Left colon (tissue), 2 donors: Measurements from ENCODE around the gene ITGB8. TPM values are rescaled to one million over a fixed set of nuclear protein-coding genes. Genes with fewer than 3 reads are reported as not detected.
A peak's percentile ranks its signal among the peaks of the same experiment; 100 is the strongest.
"Not testable (repeated sequence)": the region's sequence is repeated elsewhere in the genome, so short reads cannot be mapped to it uniquely, and the experiment has no call there.

Experiments
- ATAC-seq: fragments of 200-7000 bp; cut with Tn5 transposase; one replicate; pipeline ENCODE4 v1.9.1; 2020; ENCODE audit warnings: mild to moderate bottlenecking, moderate library complexity
- DNase-seq, 2 donors: peaks; one replicate each; pipeline ENCODE4 v3.0.0-alpha.2; 2020
- intact Hi-C, 2 donors: fragments of 100-400 bp; cut with DNase I in 1 of 2; cut with micrococcal nuclease in 1 of 2; formaldehyde crosslinking; loops; one replicate each; pipeline versions ENCODE4 v1.11.2 to v1.14.0; 2022; cut with DNase I, micrococcal nuclease
- long read RNA-seq: library from polyadenylated mRNA; unstranded; transcript quantifications from one replicate; pipeline ENCODE4 v2.0.0, GENCODE V29; 2021
- total RNA-seq, 2 donors: library from RNA; stranded (reverse); fragmentation: NEBNext Ultra II Directional; extraction: Animal tissue kit (Norgen Biotek cat#: 25700); gene quantifications; one replicate each; pipeline ENCODE4 v1.2.1, GENCODE V29; 2021
- donor health status: DM: no; HTN: no; CAD: no.
- donor health status: DM: yes; HTN: yes; CAD: no.

ITGB8 gene
- 1 to 10 TPM; 8.8 to 8.9 TPM for total RNA-seq
- long read RNA-seq, full-length matches to known transcripts: 1 of 2 reads
- long read RNA-seq, partial matches to known transcripts: 0 of 2 reads
- long read RNA-seq, other reads (novel, unspliced or antisense): 1 of 2 reads

- intact Hi-C loops: no loop called here
- peak; percentile 83 for ATAC-seq
- DNase-seq: peak; percentile 77 to 87
Observed at GRCh38 chr7:20330239-20330927, at the start of gene ITGB8. Gene ITGB8, plus strand, starts transcription at chr7:20330900. Its CDS starts 907 bp downstream, at chr7:20331807.

- DNase-seq (no peak), ATAC-seq (no peak)
- intact Hi-C loops: no loop called here
Observed at GRCh38 chr7:20282959-20283358, 47.7 kb upstream of the ITGB8 start.

DNA sequence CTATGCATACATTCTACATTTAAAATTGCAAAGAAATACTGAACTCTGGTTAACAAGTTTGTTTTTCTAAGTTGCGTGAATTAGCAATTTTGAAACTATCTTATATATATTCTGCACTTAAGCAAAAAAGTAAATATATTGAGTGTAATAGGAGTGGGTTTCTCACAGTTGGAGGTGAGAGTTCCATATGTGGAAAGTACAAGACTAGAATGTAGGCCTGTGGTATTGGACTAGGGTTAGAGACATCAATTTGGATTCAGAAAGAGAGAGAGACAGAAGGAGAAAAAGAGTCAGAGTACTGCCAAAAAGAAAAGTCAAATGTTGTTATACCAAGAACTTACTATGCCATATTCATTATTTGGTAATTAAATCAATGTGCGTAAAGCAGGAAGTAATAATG is 47.3 kb upstream of the ITGB8 start:
- no peak for DNase-seq
- ATAC-seq: no peak
- intact Hi-C loops: no loop called here

- intact Hi-C loops: no loop called here
- DNase-seq (no peak), ATAC-seq (no peak)
Observed at GRCh38 chr7:20284003-20284770, 46.5 kb upstream of the ITGB8 start.

- DNase-seq: no peak
- intact Hi-C loops: no loop called here
Observed at GRCh38 chr7:20284771-20285143, 45.9 kb upstream of the ITGB8 start.

GRCh38 chr7:20287317-20287716 is 43.4 kb upstream of the ITGB8 start:
- intact Hi-C loops: no loop called here
- DNase-seq (no peak), ATAC-seq (peak; percentile 85)

More at GRCh38 chr7:20284771-20285143, 45.9 kb upstream of the ITGB8 start:
- ATAC-seq: no peak

DNA sequence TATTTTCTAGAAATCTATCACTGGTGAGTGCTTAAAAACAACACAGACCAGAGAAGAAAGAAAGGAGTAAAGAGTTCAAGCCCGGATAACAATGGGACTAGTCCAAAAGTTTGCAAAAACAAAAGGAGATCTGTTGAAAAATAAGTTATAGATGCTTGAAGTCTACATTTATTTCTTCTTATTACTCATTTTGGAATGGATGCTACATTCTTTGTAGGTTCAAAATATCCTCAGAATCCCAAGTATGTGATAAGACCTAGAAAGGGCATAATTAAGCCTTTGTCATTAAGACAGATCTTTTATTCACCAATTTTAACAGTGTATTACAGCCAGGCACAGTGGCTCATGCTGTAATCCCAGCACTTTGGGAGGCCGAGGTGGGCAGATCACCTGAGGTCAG is 42.7 kb upstream of the ITGB8 start:
- intact Hi-C loops: no loop called here
- DNase-seq (no peak), ATAC-seq (no peak)

- intact Hi-C loops: no loop called here
- ATAC-seq (no peak), DNase-seq (no peak)
Observed at GRCh38 chr7:20290505-20291111, 40.1 kb upstream of the ITGB8 start.

DNA sequence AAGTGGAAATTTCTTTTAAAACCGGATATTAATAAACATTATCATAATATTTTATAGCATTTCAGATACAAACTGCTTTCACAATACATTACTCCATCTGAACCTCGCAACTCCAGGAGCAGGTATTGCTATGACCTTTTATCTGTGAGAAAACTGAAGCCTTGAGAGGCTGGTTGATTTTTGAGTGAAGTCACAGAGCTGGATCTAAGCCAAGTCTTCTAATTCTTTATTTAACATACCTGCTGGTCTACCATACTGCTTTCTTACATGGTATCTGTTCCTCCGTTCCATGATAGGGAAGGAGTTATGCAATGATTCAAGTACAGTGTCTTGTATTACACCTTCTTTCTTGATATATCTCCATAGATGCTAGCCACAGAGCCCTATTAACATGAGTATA is 37.4 kb upstream of the ITGB8 start:
- DNase-seq (no peak), ATAC-seq (no peak)
- intact Hi-C loops: no loop called here

DNA sequence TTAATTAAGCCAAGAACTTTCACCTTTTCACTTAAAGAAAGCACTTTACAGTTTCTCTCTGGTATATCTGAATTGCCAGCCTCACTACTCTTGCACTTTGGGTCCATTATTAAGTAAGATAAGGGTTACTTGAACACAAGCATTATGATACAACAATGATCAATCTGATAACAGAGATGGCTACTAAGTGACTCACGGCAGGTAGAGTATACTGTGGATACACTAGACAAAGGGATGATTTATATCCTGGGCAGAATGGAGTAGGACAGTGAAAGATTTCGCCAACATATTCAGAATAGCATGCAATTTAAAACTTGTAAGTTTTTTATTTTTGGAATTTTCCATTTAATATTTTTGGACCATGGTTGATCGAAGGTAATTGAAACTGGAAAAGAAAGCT is 34.3 kb upstream of the ITGB8 start:
- no peak for DNase-seq

DNA sequence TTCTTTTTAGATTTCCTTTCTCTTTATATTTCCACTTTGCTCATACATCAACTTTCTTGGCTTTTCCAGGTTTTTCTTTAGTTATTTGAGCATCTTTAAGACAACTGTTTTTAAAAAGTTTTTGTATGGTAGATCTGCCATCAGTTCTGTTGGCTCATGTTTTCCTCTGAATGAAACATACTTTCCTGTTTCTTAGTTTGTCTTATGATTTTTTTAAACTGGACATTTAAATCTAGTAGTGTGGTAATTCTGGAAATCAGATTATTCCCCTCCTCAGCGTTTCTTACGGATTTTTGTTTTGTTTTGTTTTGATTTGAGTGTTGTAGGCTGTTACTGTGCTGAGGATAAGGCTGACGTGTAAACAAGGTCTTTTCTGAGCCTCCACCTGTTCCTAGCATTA is 33.8 kb upstream of the ITGB8 start:
- intact Hi-C loops: no loop called here
- ATAC-seq: no peak
- no peak for DNase-seq

More for the DNA sequence above, 34.3 kb upstream of the ITGB8 start:
- intact Hi-C loops: no loop called here
- ATAC-seq: no peak

- intact Hi-C loops: no loop called here
- DNase-seq (no peak), ATAC-seq (no peak)
Observed at GRCh38 chr7:20298486-20298901, 32.2 kb upstream of the ITGB8 start.

- ATAC-seq (no peak), DNase-seq (no peak)
- intact Hi-C loops: no loop called here
Observed at GRCh38 chr7:20299145-20299544, 31.6 kb upstream of the ITGB8 start.

- ATAC-seq (no peak), DNase-seq (no peak)
- intact Hi-C loops: no loop called here
Observed at GRCh38 chr7:20299647-20300312, 30.9 kb upstream of the ITGB8 start.

DNA sequence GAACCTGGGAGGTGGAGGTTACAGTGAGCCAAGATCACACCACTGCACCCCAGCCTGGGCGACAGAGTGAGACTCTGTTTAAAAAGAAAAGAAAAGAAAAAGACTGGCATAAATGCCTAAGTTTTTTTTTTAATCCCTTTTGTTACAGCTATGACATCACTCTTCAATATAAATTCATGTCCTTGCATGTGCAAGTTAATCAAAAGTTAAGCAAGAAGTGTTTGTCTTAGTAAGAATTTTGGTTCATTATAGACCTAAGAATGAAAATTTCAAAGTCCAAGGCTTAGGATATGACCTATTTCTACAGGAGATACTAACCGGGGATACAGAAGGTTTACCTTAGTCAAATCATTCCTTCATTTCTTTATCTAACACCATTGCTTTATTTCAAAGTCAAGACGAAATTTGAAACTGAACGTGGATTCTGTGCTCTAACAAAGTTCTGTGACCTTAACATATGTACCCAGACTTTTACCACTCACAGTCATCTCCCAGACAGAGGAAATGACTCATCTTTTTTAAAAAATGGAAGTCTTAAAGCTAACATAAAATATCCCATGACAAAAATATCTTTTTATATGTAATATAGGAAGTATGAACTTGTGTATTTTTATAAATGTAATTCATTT is 29.3 kb upstream of the ITGB8 start:
- intact Hi-C loops: no loop called here
- ATAC-seq: no peak
- no peak for DNase-seq

GRCh38 chr7:20302300-20302699 is 28.4 kb upstream of the ITGB8 start:
- DNase-seq, intact Hi-C loops, ATAC-seq: not testable (repeated sequence)

- intact Hi-C loops: no loop called here
- DNase-seq (no peak), ATAC-seq (peak; percentile 7)
Observed at GRCh38 chr7:20302891-20303290, 27.8 kb upstream of the ITGB8 start.

GRCh38 chr7:20304366-20304765 is 26.3 kb upstream of the ITGB8 start:
- DNase-seq (peak; percentile 17 to 49), ATAC-seq (peak; percentile 95)
- intact Hi-C loops: no loop called here

GRCh38 chr7:20305726-20306125 is 25.0 kb upstream of the ITGB8 start:
- intact Hi-C loops: no loop called here
- no peak for DNase-seq
- no peak for ATAC-seq
